IPS-NIHi11 (cell line): ENCODE measurements around the gene CPT1B.

Experiments
- DNase-seq: peaks from one replicate; pipeline ENCODE4 v3.0.0; 2012; ENCODE audit warnings: mixed read lengths, low spot score

CPT1B gene

DNA sequence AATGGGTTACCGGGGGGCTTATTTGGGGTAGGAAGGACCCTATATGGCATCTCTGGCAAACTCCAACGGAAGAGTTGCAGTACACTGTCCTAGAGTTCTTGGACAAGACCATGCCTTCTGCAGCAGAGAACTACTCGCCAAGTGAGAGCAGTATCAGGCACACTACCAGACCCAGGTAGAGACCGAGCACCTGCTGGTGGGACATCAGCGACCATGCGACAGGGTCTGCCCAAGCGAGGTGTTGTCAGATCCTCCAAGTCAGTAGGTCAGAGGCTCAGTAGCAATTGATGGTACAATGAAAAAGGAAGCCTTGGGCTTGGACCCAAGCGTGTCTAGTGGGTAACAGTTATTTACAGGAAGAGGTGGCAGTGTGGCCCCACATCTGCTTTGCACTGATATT lies 7.6 kb upstream of the CPT1B start:
- no peak for DNase-seq

DNA sequence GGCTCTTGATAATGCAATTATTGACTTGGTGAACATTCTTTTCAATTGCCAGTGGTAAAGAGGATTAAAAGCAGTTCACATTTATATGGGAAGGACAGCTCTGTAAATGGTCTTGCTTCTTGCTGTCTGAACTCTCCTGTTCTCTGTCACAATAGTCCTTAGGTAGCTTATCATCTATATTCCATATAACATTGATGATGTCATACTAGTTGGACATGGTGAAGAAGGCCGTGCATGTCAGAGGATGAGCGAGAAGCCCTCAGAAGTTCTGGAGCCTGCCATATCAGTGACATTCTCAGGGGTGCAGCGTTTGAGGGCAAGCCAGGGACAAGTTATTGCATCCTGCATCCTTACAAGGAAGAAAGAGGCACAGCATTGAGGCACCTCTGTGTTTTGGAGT lies 7.0 kb upstream of the CPT1B start:
- DNase-seq = no peak

DNA sequence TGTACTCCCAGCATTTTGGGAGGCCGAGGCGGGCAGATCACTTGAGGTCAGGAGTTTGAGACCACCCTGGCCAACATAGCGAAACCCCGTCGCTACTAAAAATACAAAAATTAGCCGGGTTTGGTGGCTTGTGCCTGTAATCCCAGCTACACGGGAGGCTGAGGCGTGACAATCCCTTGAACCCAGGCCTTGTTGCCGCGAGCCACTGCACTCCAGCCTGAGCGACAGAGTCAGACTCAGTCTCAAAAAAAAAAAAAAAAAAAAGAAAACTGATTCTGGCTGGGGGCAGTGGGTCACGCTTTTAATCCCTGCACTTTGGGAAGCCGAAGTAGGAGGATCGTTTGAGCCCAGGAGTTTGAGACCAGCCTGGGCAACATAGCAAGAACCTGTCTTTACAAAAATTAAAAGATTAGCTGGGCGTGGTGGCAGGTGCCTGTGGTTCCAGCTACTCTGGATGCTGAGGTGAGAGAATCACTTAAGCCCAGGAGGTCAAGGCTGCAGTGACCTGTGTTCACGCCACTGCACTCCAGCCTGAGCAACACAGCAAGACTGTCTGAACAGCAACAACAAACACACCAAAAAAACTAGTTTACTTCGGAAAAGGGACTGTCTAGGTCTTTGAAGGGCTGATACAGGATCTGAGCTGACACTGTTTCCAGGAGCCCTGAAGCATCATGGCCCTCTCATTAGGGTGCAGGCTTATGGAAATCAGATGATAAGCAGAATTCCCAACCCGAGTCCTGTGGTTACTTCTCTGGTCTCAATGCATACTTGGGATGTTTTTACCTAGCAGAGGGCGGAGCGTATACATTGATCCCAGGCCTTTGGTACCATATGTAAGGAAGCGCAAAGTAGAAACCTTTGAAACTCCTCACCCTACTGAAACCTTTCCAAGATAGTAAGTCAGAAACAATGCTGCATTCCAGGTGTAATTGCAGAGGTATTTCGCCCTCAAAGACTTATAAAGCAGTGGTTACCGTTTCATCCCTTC lies 6.2 kb upstream of the CPT1B start:
- DNase-seq = no peak

DNA sequence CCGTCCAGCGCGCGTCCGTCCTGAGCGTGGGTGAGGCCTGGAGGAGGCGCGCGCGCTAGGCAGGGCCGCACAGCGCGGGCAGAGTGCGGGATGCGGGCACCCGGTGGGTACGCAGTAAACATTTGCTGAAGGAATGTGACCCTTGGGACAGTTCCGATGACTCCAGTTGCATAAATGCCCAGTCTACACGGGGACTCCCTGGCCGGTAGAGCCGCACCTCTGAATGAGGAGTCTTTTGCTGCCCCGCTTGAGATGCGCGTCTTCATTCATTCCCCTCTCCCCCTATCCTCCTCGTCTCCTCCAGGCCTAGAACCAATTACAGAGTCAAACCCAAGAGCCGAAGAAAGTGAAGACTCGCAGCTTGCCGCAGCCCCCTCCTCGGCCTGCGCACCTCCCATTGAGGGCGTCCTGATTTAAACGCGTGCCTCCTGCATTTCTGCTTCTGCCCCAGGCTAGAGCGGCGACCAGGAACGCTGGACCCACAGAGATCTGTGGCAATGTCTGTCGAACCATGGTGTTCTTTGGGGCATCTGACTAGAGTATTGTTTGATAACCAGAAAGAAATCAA lies 5.2 kb upstream of the CPT1B start:
- peak; percentile 30 for DNase-seq

DNA sequence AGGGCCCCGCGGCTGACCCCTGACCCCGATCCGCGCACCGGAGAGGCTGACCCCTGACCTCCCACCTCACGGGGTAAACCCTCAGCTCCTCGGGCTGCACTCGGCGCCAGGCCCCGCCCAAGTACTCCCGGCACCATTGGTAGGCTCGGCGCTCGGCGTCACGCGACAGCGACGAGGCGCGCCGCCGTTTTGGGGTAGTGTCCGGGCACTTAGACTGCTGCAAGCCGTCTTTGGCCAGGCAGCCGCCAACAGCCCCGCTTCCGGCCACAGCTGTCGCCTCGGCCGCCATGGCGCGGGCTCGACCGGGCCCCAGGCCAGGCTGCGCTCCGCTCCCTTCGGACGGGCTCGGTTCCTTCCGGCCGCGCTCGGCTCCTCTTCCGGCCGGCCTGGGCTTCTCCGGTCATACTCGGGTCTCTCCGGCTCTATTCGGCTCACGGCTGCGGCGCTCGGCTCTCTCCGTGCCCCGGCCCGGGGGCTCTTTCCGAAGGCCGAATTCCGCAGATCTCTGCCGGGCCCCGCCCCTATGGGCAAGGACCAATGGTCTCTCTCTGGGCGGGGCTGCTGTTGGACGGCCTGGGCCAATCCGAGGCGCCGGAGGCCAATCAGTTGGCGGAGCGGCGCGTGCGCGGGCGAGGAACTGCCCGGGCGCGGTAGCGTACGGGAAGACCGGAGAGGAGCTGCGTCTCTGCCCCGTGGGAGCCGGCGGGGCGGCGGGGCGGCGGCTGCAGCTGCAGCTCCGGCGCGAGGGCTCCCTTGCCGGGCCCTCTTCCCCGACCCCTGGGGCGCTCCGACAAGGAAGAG lies 4.5 kb upstream of the CPT1B start, which contains the start of gene CHKB:
Gene CHKB, minus strand, starts transcription at position 357 of the 801 bp plus-strand sequence. Its CDS starts 68 bp downstream, at position 289.
- DNase-seq = peak; percentile 99

DNA sequence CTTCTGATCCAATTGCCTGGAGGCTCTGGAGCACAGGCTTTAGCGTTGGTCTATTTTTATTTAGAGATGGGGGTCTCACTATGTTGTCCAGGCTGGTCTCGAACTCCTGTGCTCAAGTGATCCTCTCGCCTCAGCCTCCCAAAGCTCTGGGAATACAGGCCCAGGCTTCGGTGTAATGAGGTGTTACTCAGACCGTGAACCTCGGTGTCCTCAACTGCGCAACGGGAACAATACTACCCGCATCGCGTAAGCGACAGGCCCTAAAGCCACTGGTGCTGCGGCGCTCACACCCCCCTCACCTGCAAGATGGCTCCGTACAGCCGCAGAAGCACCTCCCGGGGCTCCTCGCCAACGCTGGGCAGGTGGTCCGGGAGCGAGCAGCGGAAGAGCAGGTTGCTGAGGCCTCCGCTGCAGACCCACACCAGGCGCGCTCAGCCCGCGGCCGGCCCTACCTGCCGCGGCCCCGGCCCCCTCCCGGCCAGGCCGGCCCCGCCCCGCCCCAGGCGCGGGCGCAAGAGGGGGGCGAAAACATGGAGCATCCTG lies 3.8 kb upstream of the CPT1B start:
- no peak for DNase-seq

DNA sequence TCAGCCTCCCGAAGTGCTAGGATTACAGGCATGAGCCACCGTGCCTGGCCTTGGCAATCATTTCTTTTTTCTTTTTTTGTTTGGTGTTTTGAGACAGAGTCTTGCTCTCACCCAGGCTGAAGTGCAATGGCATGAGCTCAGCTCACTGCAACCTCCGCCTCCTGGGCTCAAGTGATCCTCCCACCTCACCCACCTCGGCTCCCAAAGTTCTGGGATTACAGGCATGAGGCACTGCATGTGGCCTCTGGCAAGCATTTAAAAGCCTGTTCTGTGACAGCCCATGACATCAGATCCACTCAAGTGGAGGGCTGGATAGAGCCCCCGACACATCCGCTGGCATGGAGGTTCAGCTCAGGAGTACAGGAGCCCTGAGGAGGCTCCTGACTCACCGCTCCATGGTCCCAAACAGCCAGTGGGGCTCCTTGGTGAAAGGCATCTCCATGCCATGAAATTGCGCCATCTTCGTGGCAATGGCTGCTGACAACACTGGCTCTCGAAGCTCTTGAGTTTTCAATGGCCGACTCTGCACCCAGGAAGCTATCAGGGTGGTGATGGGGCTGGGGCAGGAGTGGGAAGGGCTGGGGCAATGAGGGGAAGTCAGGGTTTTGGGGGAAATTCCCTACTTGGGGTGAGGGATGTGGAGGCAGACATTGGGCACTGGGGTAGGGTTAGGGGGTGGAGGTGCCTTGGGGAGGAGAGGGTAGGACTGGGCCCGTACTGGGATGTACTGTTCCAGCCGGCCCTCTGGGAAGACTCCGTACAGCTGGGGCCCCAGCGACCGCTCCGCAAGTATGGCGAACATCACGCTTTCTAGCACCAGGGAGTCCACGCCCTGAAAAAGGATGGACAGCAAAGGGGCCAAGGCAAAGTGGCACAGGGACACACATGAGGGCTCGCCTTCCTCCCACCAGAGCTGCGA lies 3.1 kb upstream of the CPT1B start:
- no peak for DNase-seq

DNA sequence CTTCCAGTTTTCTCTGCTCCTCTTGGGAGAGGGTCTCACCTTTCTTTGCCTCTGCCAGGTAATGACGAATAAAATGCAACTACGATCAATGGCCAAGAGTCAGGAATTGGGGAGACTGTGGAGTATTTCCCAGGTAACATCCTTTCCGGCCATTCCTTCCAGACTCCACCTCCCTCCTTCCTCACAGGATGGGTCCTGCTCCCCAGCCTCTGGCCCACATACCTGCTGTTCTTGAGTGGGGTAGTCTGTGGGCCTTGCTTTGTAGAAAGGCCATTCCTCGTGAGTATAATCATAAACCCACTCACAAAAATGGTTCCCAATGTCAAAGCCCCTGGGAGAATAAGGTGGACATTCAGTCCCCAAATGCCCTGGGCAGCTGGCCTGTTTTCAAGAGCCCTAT lies 1.5 kb upstream of the CPT1B start:
- DNase-seq = no peak

DNA sequence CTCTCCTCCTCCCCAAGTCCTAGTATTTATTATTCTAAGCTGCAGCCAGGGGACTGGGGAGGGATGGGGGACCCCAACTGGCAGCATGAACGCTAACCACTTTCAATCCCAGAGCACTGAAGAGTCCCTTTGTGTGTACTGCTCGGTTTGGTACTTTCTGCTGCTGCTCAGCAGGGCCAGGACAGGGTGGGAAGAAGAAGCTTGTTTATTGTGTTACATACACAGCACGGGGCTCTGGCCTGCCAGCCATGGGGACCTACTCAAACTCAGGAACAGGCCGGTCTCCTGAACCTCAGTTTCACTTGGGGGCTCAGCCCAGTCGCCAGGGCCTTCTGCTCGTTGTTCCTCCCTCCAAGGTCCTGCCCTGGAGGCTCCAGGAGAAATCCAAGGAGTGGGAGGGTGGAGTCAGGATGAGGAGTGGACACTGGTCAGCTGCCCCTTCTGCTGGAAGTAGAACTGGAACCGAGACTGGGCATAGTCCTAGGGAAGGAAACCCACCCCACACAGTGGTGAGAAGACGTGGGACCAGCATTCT lies 616 bp upstream of the CPT1B start:
- no peak for DNase-seq

DNA sequence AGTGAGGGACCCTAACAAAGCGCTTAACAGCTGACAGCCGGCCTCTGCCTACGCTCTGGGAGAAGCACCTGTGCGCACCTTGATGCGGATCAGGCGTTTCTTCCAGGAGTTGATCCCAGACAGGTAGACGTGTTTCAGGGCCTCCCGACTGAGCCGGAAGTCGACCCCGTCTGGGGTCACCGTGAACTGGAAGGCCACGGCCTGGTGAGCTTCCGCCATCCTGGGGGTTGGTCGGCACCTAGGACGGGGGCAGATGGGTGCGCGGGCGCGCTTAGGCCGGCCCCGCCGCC lies 585 bp downstream of the CPT1B start:
- no peak for DNase-seq

DNA sequence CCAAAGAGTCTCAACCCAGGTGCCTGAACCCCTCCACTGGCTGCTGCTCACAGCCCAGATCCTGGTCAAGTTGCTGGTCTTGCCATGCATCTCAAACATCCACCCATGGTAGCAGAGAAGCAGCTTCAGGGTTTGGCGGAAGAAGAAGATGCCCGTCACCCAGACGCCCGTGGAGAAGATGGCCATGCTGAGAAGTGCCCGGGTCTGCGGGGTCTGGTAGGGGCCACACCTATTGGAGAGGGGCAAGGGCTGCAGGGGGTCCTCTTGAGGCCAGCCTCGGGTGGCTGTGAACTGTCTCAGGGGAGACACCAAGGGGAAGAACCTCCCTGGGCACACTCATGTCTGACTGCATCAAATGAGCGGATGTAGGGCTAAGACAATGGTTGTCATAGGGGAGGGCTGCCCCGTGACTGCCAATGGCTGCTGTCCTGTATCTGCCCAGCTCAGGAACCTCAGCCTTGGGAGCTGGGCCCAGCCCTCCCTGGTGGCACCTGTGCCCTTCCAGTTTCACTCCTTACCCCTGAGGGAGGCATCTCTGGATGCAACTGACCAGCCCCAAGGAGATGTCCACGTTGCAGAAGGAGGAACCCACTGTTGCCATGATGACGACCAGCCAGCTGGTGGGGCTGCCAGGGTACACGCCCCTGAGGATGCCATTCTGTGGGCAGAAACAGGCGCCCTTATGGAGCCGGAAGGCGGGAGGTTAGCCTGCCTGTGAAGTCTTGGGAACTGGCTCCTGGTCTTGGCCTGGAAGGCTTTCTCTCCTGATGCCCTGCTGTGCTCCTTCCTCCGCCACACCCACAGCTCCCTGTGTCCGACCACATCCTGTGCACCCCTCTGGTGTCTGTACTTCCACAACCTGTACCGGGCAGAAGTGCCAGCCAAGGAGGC lies 1.2 kb downstream of the CPT1B start:
- DNase-seq = no peak

DNA sequence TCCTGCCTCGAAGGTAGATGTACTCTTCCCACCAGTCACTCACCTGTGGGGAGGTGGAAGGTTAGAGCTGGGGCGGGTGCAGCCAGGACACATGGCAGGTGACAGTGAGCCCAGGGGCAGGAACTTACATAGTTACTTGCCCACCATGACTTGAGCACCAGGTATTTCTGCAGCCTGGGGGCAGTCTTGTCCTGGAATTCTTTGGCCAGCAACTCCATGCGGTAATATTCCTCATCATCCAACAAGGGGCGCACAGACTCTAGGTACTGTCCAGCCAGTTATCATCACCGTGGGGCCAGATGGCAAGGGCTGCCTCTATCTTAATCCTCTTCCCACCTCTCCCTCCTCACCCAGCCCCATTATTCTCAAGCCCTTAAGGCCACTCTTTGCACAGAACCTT lies 2.2 kb downstream of the CPT1B start:
- no peak for DNase-seq

DNA sequence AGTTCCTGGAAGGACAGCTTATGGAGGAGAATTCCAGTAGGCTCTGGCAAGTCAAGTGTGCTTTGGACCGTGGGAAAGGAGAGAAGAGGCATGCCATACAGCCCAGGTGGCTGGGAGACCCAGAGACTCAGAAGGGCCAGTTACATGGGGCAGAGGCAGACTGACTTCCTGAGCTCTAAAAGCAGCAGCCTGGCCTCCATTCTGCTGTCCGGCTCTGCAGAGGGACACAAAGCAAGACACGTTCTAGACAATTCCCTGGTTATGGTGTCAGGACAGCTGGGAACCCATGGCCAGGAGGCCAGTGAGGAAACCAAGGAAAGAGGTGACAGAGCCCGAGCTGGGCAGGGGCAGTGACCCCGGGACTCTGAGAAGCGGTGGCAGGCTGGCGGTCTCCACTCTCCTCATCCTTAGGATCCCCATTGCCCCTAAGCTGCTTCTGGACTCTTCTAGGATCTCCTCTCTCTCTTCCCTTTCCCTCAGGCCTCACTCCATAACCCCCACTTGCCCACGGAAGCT lies 2.7 kb downstream of the CPT1B start:
- DNase-seq = no peak

DNA sequence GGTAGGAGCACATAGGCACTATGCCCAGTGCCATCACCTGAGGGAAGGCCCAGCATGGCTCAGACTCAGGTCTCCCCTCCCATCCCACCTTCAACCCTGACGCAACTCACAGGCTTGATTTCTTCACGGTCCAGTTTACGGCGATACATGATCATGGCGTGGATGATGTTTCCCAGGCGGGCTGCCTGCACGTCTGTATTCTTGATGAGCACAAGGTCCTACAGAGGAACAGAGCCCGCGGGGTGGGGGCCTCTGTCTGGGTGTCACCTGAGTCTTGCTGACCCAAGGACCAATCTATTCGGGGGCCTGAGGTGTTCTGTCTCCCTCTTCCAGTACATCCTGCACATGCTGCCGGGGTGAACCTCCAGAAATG lies 3.9 kb downstream of the CPT1B start:
- DNase-seq = no peak

DNA sequence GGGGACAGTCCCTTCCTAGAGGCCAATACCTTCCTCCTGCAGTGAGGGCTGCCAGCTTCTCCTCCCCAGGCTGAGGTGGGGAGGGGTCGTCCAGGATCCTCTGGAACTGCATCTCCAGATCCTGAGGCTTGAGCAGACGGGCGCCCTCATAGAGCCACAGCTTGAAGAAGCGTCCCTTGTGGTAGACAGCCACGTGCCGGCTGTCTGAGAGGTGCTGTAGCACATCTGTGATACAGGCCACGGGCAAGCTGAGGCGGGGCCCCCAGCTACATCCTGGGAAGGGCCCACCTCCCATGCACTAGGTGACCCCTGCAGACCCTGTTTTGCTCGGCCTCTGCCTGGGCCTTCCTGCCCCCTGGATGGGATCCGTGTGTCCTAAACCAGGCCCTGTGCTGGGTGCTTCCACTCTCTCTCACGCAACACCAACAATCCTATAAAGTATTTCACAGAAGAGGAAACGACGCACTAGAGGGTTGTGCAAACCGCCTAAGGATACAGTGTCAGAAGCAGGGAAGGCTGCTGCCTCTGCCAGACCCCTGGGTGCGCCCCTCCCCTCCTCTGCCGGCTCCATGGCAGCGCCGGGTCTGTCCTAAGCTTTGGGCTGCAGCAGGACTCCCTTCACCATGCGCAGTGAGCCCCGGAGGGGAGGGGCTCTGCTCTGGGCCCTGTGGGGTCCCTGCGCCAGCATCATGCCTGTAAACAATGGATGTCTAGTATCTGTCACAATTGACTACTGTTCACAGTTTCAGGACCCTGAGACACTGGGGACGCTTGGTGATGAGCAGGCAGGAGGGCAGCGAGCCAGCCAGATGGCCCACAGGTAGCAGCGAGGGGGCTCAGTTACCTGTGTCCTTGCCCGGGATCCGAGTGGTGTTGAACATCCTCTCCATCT lies 4.5 kb downstream of the CPT1B start:
- no peak for DNase-seq

DNA sequence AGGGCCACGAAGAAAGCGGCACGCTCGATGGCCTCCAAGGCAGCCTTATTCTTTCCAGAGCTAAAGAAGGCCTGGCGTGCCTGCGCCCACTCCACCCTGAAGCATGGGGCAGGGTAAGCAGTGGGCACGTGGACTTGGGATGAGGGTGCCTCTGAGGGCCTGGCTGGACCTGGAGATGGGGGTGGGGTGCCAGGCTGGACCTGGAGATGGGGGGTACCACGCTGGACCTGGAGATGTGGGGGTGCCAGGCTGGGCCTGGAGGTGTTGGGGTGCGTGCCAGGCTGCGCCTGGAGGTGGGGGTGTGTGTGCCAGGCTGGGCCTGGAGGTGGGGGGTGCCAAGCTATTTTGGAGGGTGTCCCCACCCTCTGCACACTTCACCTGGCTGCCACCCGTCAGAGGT lies 5.3 kb downstream of the CPT1B start:
- DNase-seq = no peak

DNA sequence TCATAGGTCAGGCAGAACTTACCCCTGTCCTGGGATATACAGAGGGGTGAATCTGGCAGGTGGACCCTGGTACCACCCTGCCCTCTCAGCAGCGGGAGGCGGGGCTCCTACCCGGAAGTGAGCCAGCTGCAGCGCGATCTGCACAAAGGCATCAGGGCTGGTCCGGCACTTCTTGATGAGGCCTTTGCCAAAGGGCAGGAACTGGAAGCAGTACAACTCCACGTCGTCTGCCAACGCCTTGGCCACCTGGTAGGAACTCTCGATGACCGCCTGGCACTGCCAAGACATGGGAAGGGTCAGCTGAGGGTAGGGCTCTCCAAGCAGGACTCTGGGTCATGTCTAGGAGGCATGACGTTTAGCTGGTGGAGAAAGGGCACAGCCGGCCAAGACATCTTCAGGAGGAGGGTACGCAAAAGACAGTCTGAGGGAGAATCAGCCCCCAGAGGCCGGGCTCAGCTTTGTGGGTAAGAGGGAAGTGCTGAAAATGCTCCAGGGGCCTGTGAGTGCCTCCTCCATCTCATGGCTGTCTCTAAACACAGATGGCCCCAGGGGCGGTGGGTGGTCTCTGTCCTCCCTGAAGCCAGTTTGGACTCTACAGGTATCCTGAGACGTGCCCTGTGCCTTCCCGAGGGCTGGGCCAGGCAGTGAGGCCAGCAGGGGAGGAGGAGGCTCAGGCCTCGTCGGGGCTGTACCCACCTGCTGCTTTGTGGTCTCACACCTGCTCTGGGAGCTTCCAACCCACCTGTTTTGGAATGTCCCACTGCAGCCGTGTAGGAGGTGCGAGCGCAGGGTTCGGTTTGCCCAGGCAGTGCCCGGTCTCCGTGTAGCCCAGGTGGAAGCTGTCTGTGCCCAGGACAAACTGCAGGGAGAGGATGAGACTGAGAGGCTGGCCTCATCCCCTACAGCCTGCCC lies 6.7 kb downstream of the CPT1B start:
- no peak for DNase-seq

DNA sequence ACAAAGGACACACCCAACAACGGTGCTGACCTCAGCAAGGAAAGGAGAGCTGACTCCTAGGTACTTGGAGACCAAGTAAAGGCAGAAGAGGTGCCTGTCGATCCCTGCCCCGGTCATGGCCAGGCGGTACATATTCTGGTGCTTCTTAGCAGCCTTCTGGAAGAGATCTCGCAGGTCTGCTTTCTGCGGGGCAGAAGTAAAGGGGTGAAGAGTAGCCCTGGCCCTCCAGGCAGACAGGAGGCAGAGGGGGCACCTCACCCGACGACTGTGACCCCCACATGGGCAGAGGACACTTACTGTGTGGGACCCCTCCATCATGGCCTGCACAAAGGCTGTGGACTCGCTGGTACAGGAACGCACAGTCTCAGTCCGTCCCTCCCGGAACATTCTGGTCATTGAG lies 7.4 kb downstream of the CPT1B start:
- DNase-seq = no peak
